T1000 (cell line): ENCODE measurements around the gene HEXD.
A peak's percentile ranks its signal among the peaks of the same experiment; 100 is the strongest.
"Not testable (repeated sequence)": the region's sequence is repeated elsewhere in the genome, so short reads cannot be mapped to it uniquely, and the experiment has no call there.

ENCODE experiments used
- DNase-seq: peaks from one replicate; lab custom pipeline; 2025; ENCODE audit warnings: mixed read lengths; lab: John Stamatoyannopoulos, UW

Gene HEXD

DNA sequence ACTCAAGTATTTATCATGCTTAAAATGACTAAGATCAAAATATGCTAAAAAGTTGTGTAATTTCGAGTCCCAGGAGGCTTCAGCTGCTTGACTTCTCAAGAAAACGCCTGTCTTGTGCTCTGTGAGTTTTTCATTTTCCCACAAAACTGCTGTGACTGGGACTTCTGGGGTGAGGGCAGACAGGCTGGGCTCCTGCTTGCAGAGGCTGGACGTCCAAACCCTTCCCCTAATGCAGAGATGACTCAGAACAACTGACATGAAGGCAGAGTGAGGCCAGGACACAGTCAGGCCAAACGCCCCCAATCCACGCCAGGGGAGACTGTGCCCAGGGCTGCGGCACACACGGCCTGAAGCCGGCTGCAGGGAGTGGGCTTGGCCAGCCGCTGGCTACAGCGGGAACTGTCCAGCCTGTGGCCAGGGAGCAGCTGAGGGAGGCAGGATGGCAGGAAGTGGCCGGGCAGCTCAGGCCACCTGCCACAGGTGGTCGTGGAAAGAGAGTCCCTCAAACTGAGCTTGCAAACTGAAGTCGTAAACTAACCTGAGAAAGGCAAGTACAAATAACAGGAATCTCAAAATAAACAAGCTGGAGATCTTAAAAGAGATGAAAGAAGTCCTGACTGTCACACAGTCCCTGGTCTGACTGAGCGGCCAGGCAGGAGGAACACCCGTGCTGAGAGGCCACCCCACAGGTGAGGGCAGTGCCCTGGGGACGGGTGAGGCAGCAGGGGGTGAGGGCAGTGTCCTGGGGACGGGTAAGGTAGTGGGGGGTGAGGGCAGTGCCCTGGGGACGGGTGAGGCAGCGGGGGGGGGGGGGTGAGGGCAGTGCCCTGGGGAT lies 21.3 kb upstream of the HEXD start:
- DNase-seq = peak; percentile 61

DNA sequence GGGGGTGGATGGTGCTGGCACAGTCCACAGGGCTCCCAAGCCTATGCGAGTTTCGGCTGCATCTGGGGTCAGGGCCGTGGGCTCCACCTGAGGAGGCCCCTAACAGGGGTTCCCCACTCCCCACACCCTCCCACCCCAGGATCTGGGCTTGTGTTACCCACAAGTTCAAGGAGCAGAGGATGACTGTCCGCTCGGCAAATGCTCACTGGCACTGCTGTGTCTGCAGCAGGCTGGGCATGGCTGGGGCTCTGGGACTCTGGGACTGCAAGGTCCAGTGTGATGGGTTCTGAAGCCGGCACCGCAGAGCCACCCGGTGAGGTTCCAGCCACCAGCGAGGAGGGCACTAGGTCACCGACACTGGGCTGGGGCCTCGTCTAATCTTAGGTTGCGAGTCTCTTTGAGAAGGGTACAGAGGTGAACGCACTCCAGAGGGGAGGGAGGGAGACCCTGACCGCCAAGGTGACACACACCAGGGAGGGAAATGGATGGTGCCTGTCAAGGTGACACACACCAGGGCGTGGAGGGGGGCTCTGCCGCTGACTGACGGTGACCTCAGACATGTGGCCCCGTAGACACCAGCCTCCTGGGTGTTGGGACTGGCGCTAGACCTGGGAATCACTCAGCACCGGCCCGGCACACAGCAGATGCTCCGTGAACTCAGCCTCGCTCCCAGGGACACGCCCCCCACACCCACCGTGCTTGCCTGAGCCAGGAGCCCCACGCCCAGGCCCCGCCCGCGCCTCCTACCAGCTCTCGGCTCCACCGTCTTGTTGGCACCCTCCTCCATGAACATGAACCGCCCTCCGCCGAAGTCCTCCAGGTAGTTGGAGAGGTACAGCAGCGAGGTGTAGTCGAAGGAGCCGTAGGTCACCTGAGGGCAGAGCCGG lies 20.5 kb upstream of the HEXD start:
- DNase-seq = no peak

DNA sequence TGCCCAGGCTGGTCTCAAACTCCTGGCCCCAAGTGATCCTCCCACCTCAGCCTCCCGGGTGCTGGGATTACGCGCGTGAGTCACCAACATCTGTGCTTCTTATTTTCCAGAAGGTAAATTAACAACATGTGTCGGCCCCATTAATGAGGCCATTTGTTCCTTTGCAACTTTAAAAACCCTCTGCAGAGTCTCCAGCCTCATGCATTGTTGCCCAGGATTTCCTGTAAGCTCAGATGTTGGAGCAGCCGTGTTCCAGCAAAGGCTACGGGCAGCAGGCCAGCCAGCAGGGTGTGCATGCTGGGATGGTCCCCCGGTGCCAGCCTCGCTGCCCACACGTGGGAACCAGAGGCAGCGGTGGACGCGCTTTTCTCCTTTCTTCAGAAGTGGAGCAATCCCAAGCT lies 19.1 kb upstream of the HEXD start:
- DNase-seq = no peak

DNA sequence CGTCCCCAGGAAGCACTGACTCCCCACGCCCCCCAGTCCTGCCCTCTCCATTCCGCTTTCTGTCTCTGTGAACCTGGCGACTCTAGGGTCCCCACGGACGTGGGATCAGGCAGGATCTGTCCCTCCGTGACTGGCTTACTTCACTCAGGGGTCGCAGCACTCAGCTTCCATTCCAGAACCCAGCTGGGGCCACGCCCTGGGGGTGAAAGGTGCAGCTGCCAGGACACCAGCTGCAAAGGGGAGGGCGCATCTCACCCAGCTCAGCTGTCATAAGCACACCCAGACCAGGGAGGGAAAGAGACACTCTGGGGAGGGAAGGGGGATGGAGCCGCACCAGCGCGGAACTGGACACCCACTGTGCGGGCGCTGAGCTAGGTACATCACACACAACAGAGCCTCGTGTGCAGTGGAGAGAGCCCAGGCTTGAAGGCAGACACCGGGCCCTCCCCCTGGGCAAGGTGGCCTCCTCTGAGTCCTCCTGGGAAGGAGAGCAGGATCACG lies 18.5 kb upstream of the HEXD start:
- DNase-seq = no peak

DNA sequence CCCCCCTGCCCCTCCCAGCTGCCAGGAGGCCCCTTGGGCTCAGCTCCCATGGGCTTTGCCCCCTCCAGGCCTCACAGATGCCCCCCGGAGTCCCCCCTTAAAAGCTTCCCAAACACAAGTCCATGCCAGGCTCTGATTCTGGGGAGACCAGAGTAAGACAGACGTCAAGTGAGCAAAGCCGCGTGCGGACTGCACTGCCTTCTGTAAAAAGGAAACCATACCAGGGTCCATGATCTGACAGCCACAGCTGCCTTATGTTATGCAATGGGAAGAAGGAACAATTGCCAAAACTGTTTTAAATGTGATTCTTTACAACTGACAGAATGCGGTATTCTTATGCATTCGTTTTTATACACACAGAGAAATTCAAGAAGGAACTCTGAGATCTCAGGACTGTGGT lies 17.9 kb upstream of the HEXD start:
- no peak for DNase-seq

DNA sequence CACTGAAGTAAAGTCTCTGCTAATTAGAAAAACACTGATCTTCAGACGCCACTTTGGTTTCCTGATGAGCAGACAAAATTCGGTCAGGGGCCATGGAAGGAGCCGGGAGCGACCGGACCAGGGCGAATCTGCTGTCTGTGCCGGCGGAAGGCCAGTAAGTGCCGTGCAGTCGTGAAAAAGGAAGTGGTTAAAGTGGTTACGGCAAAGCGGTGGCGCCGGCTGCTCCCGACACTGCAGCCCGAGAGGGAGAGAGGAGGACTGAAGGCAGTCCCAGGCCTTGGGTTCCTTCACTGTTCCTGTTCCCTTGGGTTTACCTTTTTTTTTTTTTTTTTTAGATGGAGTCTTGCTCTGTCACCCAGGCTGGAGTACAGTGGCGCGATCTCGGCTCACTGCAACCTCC lies 17.3 kb upstream of the HEXD start:
- DNase-seq = no peak

DNA sequence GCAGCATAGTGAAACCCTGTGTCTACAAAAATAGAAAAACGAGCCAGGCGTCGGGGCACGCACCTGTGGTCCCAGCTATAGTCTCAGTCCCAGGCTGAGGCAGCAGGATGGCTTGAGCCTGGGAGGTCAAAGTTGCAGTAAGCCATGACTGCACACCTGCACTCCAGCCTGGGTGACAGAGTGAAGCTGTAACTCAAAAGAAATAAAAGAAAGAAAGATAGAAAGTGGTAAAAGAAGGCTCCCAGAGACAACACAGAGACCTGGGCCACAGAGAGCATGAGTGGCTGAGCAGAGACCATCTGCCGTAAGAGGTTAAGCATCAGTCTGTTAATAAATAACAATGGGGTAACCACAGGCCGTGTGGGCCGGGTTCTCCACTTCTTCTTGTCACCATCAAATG lies 15.3 kb upstream of the HEXD start:
- DNase-seq = no peak

DNA sequence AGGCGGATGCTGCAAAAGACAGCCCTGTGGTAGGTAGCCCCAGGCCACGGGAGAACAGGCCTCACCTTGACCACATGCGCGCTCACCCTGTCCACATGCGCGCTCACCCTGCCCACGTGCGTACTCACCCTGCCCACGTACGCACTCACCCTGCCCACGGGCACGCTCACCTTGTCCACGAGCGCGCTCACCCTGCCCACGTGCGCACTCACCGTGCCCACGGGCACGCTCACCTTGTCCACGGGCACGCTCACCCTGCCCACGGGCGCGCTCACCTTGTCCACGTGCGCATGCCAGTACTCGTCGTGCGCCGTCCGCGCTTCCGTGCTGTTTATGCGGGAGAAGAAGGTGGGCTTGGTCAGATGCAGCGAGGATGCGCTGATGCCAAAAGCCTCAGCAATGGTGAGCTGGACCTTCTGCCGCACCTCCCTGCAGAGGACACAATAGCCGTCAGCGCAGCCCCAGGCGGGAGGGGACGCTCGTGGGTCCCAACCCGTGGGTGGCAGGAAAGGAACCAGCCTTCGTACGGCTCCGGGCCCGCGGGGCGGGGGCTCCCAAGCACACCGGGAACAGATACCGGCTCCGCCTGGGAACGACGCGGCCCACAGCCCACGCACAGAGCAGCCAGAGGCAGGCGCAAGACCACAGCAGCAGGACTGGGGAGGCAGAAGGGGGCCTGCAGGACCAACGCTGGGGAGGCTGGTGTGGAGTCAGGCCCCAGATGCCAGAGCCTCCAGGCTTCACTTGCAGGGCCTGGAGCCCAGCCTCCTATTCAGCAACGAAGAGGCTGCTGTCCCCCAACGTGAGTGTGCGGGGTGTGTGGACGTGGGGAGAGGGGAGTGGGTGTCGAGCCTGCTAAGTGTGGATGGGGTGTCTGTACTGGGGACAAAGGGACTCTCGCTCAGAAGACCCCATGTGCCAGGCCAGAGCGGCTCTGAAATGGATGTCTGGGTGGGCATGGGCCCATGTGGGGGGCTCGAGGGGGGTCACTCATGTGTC lies 14.2 kb upstream of the HEXD start:
- no peak for DNase-seq

DNA sequence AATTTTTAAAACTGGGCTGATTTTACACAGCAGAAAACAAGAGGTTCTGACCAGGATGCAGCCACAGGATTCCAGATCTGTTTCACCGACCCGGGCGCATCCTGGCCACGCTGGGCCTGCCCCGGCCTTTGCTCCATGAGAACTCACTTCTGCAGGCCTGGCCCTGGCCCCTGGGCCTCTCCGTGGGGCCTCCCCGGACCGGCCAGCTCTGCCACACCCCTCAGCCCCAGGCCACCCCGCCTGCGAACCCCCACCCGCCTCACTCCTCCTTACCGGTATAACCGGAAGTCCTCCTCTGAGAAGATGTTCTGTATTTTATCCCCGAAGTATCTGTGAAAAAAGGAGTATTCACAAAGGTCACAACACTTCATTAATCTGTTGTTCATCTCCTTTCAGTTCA lies 13.1 kb upstream of the HEXD start:
- DNase-seq = no peak

DNA sequence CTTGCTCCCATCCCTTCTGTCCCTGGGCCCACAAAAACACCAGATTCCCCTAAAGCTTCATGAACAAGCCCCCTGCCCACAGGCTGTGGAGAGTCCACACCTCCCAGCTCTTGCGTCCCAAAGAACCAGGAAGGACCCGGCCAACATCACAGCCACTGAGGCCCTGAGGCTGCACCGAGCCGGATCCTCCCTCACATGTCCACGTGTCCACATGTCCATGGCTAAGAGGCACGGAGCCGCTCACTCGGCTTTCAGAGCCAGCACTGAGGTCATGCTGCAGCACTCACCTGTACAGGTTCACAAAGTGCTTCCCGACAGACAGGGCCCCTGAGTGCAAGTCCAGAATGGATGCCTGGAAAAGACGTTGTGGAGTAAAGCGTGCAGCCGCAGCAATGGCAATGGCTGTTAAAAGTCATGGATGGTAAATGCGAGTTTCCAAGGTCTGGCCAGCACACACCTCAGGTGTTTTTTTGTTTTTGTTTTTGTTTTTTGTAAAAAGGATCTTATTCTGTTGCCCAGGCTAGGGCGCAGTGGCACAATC lies 11.9 kb upstream of the HEXD start:
- DNase-seq = no peak

DNA sequence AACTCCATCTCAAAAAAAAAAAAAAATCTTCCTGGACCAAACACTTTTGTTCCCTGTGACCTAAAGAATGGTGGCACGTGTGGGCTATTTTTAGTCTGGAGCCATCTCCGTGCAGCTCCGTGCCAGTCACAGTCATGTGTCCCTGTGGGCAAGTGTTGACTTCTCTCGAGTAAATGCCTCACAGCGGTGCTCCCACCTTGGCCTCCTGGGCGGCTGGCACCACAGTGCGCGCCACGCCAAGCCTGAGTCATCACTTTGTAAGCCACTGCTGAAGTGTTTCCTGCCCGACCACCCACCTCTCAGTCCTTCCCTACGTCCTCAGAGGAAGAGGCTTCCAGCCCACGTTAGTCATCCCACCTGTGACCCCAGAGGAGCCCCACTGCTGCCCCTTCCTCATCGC lies 10.9 kb upstream of the HEXD start:
- DNase-seq = no peak

DNA sequence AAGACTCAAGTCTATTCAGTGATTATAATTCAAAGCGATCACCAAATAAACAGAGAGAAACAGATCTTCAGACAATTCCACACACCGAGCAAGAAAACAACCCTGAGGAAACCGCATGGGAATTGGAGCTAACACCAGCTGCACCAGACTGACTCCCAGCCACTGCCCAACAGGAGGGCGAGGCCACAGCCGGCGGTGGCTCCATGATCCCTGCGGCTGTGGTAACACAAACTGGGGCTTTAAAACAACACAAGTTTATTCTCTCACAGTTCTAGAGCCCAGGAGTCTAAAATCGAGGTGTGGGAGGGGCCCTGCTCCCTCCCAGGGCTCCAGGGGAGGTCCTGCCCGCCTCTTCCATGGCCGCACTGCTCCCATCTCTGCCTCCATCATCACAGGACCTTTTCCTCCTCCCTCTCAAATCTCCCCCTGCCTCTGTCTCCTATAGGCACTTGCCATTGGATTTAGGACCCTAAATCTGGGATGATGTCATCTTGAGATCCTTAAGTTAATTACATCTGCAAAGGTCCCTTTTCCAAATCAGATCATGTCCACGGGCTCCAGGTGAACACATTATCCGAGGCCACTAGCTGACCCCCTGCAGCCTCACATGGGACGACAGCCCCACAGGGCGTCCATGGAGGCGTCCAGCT lies 9.7 kb upstream of the HEXD start:
- DNase-seq = no peak

DNA sequence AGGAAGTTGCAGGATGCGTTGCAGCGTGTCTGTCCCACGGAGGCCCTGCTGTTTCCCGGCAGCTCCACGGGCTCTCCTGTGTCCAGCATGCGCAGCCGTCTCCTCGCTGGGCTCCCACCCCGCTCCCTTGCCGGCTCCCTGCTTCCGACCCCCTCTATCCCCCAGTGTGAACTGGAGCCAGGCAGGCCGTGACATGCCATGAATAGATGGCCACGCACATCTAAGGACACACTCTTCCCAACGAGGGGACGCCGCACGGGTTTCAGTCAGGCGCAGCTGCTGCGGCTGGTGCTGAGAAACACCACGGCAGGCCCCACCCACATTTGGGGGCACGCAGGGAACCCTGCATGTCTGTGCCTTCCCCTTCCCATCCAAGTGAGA lies 9.2 kb upstream of the HEXD start:
- DNase-seq = no peak

DNA sequence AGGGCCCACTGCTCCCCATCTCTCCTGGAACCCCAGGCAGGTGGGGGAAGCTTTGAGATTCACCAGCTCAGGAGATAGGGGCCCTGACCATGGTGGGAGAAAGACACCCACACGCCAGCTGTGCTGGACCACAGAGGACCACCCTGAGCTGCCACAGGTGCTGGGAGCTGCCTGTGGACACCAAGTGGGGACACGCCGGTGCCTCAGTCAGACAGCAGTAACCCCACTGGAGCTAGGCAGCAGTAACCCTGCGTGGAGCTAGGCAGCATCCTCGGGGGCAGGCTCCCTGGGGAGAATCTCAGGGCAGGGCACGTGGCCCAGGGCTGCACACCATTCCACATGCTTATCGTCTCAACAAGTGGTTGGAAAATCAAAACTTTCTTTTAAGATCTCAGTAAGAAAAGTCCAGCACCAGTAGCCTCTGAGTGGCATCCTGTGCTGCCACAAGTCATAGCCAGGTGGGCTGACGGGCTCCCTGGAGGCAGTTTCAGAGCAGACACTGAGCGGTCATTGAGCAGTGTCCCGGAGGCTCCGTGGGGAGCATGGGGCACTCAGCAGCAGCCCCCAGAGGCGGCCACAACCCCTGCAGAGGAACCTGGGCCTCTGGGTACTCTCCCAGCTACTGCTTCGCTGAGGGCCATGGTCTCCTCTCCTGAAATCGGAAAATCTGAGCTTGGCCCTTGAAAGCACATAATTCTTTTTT lies 8.0 kb upstream of the HEXD start:
- no peak for DNase-seq

DNA sequence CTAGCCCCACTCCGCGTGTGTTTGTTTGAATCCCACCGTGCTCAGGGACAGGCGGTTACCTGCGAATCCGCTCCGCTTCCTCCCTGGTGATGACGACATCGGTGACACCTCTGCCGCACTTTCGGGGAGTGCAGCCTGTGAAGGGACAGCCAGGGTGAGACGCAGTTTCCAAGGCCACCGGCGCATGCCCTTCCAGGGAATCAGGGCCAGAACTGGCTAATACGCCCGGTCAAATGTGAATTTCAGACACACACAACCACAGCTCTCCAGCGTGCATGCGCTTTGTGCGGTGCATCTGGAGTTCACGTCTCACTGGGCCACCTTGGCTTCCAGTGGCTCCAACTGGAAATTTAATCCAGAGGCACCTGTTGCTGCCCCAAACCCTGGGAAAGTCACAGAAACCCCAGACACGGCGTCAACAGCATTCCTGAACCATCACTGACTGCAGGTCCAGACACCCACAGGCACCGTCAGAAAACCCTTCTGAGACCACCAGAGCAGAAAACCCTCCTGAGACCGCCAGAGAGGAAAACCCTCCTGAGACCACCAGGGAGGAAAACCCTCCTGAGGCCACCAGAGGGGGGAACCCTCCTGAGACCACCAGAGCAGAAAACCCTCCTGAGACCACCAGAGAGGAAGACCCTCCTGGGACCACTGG lies 6.6 kb upstream of the HEXD start:
- DNase-seq = no peak

DNA sequence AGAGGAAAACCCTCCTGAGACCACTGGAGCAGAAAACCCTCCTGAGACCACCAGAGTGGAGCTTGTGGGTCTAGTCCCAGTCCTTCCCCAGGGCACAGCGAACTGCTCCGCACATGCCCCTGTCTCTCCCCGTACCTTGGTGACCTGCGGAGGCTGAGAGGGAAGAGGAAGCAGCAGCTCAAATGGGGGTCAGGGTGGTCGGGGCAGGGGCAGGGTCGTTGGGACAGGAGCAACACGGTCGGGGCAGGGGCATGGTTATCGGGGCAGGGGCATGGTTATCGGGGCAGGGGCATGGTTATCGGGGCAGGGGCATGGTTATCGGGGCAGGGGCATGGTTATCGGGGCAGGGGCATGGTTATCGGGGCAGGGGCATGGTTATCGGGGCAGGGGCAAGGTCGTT lies 6.1 kb upstream of the HEXD start:
- DNase-seq = not testable (repeated sequence)

DNA sequence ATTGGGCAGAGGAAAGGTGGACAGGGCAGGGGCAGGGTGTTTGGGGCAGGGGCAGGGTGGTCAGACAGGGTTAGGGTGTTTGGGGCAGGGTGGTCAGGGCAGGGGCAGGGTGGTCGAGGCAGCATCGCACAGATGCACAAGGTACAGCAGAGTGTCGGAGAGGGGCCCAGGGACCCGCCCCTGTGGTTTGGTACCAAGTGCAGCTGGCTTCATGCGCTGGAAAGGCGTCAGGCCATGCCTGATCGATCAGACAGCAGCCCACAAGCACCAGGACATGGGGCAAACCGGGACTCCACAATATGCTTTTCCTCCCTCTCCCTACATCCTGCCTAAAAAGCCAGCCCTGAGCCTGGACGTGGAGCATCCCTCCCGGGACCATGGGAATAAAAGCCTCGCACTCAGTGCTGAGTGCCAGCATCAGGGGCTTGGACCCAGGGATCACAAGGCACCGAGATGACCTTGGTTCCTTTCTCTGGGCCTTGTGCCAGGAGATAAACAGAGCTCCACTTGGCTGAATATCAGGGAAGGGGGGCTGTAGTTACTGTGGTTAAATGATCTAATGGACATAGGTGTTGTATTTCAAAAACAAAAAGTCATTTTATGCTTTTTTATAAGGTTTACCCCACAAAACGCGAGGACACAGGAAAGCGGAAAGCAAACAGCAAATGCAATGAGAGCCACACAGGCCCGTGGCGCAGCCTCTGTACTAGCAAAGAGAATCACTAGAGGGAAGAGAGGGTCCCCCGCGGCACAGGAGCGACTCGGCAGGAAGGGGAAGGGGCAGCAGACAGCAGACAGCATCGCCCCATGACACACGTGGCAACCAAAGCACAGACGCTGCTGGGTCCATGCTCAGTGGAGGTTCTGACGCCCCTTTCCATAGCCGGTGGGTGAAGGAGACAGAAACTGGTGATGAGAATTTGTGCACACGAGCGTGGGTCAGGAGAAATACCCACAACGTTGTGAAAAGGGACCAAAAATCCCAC lies 5.3 kb upstream of the HEXD start:
- DNase-seq = no peak

DNA sequence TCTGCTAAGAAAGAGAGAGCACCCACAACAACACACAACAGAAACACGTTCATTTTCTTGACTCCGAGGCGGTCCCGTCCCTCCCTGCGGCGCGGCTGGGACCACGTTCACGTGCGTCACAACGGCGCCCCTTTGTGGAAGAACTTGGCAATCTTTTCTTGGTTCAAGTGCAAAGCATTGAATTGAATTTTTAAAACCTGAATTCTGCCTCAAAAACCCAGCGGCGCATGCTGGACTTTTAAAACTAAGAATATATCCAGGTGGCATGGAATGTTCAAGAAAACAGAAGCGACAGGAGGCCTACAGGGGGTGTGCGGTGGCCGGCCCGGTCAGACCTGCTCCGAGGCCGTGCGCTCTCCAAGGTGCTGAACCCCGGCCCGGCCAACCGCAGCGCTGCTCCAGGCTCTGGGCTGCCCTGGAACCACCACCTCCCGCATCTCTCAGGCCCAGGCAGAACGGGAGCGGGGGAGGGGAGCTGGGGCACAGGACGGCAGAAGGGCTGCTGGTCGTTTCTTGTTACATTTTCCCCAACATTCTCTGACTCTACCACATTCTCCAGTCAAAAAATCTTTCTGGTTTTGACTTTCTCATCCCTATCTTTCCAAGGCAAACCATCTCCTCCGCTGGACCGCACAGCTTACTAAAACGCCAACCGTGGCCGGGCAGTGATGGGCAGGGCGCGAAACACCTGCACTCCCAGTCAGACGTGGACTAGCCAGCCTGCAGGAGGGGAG lies 3.4 kb upstream of the HEXD start:
- DNase-seq = peak; percentile 37
